Measurements from ENCODE around the gene YPEL1. TPM values are rescaled to one million over a fixed set of nuclear protein-coding genes. Genes with fewer than 3 reads are reported as not detected.

The YPEL1 gene
- total RNA-seq, 4 donors from 2014 or later: 6.3 to 43.1 (median 16.5) TPM

DNA sequence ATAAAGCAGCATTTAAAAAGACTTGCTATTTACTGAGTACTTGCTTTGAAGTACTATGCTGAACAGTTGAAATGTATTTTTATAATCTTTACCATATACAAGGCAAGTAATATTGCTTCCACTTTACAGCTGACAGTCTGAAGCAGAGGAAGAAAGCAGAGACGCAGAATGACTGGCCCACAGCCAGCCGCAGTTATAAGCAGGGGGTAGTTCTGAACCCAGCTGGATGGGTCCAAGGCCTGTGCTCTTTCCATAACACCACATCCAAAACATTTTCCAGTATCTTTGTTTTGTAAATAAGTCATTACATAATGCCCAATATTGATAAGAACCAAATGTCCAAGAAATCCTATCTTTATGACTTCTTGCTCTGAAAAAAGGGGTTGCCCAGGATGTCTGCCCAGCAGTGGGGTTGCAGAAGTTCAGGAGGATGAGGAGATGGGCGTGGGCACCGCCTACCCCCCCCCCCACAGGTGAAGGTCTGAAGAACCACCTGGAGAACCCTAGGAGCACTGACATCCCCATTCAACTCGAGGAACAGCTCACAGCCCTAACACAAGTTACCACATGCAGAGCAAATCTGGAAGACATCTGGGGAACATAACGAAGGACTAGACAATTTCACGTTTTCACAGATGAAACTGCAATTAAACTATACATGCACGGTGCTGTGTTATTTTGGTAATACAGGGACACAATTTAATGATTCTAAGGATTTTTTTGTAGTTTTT lies 24.2 kb upstream of the YPEL1 start:
- TF ChIP-seq CTCF (IDR thresholded peaks at IDR 0.05) (no peak), EP300 (IDR thresholded peaks at IDR 0.05) (no peak), POLR2A (IDR thresholded peaks at IDR 0.05) (no peak)
- Histone ChIP-seq H3K27me3 (no peaks in the 10 kb centered on the region), H3K9me3 (no peaks in the 10 kb centered on the region), H3K4me3 (no peak overlapping the region), H3K27ac (no peak overlapping the region), H3K36me3 (peaks cover 2 to 68% (median 7%) of the 10 kb centered on the region in 3 donors), H3K4me1 (peaks cover 0 to 17% (median 8%) of the 10 kb centered on the region in 4 donors)
- DNase-seq (ENCODE audit: low spot score in 2 of 2): no peak
- 72 to 76% methylated on average over 8 of the region's 8 CpGs for WGBS, 2 donors

DNA sequence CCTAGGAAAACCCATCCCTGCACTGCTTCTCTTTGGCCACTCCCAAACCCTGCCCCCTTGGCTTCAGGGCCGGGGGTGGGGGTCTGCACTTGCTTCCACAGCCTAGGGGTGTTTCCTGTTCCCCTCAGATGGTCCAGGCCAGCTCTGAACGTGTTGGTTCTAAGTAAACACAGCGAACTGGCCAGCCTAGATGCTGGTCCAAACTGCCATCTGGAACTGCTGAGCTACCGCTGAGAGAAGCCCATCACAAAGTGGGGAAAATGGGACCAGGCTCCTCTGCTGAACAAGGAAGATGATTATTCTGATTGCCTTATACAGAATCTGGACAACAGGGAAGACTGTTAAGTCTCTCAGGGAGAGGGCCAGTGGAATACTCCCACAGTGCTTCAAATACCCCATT lies 23.5 kb upstream of the YPEL1 start:
- Histone ChIP-seq H3K4me1 (peaks cover 0 to 24% (median 11%) of the 10 kb centered on the region in 4 donors), H3K27me3 (no peaks in the 10 kb centered on the region), H3K36me3 (peaks cover 2 to 61% (median 7%) of the 10 kb centered on the region in 3 donors), H3K4me3 (no peak overlapping the region), H3K9me3 (no peaks in the 10 kb centered on the region), H3K27ac (no peak overlapping the region)
- no peak for DNase-seq (ENCODE audit: low spot score in 2 of 2)
- TF ChIP-seq CTCF (IDR thresholded peaks at IDR 0.05): no peak
- no peak for TF ChIP-seq EP300 (IDR thresholded peaks at IDR 0.05)
- no peak for TF ChIP-seq POLR2A (IDR thresholded peaks at IDR 0.05)
- 78 to 86% methylated on average over 4 of the region's 4 CpGs for WGBS, 2 donors

DNA sequence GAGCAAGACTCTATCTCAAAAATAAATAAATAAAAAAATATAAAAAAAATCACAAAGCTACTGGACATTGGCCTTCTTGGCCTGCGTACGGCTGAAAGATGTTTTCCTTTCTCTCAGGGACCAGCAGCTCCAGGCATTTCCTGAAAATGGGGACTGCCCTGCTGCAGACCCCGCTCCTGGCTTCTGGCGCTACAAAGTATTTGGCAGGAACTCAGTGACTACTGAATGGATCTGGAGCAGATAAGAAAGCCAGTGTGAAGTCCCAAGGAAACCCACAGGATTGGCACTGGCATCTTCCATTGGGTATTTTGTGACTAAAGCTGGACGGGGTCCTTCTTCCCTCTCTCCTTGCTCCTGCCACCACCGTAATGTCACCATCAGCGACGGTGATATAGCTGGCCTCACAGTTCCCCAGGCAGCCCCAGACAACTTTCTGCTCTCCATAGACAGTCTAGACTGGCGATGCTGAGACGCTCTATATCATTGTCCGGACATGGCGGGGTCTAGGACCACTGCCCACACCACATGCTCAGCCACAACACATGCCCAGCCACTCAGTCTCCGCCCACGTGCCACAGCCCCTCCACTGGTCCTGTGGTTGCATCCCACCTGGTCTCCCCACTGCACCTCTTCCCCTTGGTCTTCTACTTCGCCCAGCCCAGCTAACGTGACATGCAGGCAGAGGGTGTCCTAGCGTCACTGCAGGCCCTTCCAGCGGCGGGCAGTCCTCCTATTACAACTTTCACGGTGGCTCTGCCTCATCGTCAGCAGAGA lies 22.7 kb upstream of the YPEL1 start:
- H3K27me3 ChIP-seq: no peaks in the 10 kb centered on the region
- WGBS, 2 donors: 91 to 95% methylated on average over 21 of the region's 21 CpGs
- DNase-seq (ENCODE audit: low spot score in 2 of 2): no peak
- no peak for TF ChIP-seq CTCF (IDR thresholded peaks at IDR 0.05)
- TF ChIP-seq POLR2A (IDR thresholded peaks at IDR 0.05): no peak
- TF ChIP-seq EP300 (IDR thresholded peaks at IDR 0.05): no peak
- no peak overlapping the region for H3K4me3 ChIP-seq
- H3K27ac ChIP-seq: no peak overlapping the region
- peaks cover 0 to 25% (median 11%) of the 10 kb centered on the region in 4 donors for H3K4me1 ChIP-seq
- no peaks in the 10 kb centered on the region for H3K9me3 ChIP-seq
- peaks cover 2 to 57% (median 3%) of the 10 kb centered on the region in 3 donors for H3K36me3 ChIP-seq

GRCh38 chr22:21755851-21756284 lies 20.3 kb upstream of the YPEL1 start:
- TF ChIP-seq POLR2A (IDR thresholded peaks at IDR 0.05) (no peak), CTCF (IDR thresholded peaks at IDR 0.05) (no peak), EP300 (IDR thresholded peaks at IDR 0.05) (no peak)
- no peaks in the 10 kb centered on the region for H3K27me3 ChIP-seq

GRCh38 chr22:21754523-21754922 lies 18.9 kb upstream of the YPEL1 start:
- H3K36me3 ChIP-seq: peaks cover 0 to 31% (median 0%) of the 10 kb centered on the region in 3 donors
- WGBS, 2 donors: 58 to 67% methylated on average over 7 of the region's 7 CpGs
- no peaks in the 10 kb centered on the region for H3K27me3 ChIP-seq
- H3K4me3 ChIP-seq: no peak overlapping the region
- no peak for DNase-seq (ENCODE audit: low spot score in 2 of 2)
- no peaks in the 10 kb centered on the region for H3K9me3 ChIP-seq
- peaks cover 0 to 22% (median 11%) of the 10 kb centered on the region in 4 donors for H3K4me1 ChIP-seq
- H3K27ac ChIP-seq: peak overlapping the region in 1 of 4 donors; percentile 74
- TF ChIP-seq EP300 (IDR thresholded peaks at IDR 0.05): no peak
- no peak for TF ChIP-seq CTCF (IDR thresholded peaks at IDR 0.05)
- no peak for TF ChIP-seq POLR2A (IDR thresholded peaks at IDR 0.05)

More at GRCh38 chr22:21755851-21756284, 20.3 kb upstream of the YPEL1 start:
- peaks cover 0 to 22% (median 11%) of the 10 kb centered on the region in 4 donors for H3K4me1 ChIP-seq
- peaks cover 0 to 37% (median 0%) of the 10 kb centered on the region in 3 donors for H3K36me3 ChIP-seq
- WGBS, 2 donors: 18 to 27% methylated on average over 5 of the region's 5 CpGs
- no peak for DNase-seq (ENCODE audit: low spot score in 2 of 2)
- H3K4me3 ChIP-seq: no peak overlapping the region
- H3K27ac ChIP-seq: peak overlapping the region in 1 of 4 donors; percentile 50
- H3K9me3 ChIP-seq: no peaks in the 10 kb centered on the region
